GM19239 (cell line): ENCODE measurements around the gene C1orf21.

Experiments used
- DNase-seq: peaks from one replicate; pipeline ENCODE4 v3.0.0; 2011; ENCODE audit warnings: low spot score; ENCODE audit not compliant: insufficient read length
- FAIRE-seq: peaks from 2 replicates; lab custom pipeline; 2011; peaks lifted over from hg19 to GRCh38; lab: Jason Lieb, UNC

Gene C1orf21

GRCh38 chr1:184479435-184480167 lies 92.8 kb downstream of the C1orf21 start:
- FAIRE-seq (no peak), DNase-seq (no peak)

DNA sequence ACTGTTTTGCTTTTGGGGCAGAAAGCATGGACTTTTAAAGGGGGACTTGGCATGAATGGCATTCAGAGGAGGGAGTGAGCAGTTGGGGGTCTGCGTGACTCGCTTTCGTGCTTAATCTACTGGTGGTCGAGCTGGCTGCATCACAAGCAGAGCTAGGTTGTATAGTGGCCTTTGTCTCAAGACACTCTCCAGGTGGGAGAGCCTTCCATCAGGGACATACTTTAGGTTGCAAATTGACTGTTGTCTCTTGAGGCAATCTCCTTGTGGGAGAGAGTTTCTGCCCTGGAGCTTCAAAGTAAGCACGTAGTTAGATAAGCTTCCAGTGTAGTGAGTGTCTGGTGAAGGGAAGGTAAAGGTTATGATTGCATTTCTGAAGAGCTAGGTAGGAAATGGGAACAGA lies 93.9 kb downstream of the C1orf21 start:
- DNase-seq (no peak), FAIRE-seq (no peak)

- FAIRE-seq: no peak
- DNase-seq: no peak
Measured at GRCh38 chr1:184482136-184482535, 95.3 kb downstream of the C1orf21 start.

- no peak for FAIRE-seq
- no peak for DNase-seq
Measured at GRCh38 chr1:184483101-184483683, 96.4 kb downstream of the C1orf21 start.

DNA sequence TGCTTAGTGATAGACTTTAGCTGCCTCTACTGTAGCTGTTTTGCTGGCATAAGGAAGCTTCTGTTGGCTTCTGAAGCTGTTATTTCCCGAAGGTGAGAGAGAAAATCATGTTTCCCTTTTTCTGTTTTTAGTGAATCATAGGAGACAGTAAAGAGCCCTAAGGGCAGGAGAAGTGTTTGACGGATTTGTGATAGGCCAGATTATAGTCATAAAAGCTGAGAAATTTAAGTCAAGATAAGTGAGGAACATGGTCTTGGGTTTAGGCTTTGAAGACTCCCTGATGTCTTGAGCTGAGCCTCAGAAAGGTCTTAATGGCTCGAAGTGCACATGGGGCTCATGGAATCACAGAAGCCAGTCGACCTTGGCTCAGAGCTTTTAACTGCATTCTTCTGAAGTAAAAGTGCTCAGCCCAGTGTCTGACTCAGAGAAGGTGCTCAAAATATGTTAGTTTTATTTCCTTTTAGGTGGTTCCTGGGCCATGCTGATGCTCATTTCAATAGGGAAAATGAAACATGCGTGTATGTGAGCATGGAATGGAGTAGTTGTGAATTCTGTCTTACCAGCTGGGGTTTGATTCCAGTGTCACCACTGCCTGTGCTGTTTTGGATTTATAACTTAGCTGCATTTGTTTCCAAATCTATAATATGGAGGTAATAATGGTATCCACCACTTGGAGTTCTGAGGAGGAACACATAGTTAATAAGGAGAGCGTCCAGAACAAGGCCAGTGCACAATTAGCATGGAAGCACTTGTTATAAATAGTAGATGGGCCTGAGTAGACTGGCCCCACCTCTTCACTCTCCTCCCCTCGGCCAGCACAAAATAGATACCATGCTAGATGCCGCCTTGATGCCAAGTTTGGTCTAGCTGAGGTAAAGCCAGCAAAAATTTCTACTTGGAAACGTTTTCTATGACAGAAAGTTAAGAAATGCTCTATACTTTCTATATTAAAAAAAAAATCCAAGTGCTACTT lies 99.2 kb downstream of the C1orf21 start:
- DNase-seq: no peak
- no peak for FAIRE-seq

GRCh38 chr1:184486761-184487445 lies 100.1 kb downstream of the C1orf21 start:
- FAIRE-seq (no peak), DNase-seq (no peak)

- FAIRE-seq (no peak), DNase-seq (no peak)
Measured at GRCh38 chr1:184487531-184488193, 100.8 kb downstream of the C1orf21 start.

DNA sequence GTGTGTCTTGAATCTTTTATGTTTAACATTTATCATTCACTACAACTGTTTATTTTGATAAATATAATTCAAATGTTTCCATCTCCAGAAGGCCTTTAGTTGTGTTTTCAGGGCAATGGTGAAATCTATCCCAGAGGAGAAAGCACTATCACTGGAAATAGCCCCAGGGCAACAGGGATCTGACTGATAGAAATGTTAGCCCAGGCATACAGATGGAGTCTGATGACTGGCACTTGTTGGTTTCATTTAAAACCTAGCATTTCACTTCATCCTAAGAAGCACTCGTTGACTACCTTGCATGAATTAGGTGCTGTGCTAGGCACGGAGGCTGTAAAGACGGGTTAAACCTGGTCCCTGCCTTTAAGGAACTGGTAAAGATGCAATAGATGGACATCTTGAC lies 103.1 kb downstream of the C1orf21 start:
- FAIRE-seq: no peak
- no peak for DNase-seq

- no peak for FAIRE-seq
Measured at GRCh38 chr1:184492536-184492935, 105.7 kb downstream of the C1orf21 start.

GRCh38 chr1:184493987-184494388 lies 107.2 kb downstream of the C1orf21 start:
- FAIRE-seq (peak; percentile 37), DNase-seq (no peak)

More at GRCh38 chr1:184492536-184492935, 105.7 kb downstream of the C1orf21 start:
- no peak for DNase-seq

GRCh38 chr1:184494929-184495328 lies 108.1 kb downstream of the C1orf21 start:
- FAIRE-seq: peak; percentile 80
- peak; percentile 3 for DNase-seq

DNA sequence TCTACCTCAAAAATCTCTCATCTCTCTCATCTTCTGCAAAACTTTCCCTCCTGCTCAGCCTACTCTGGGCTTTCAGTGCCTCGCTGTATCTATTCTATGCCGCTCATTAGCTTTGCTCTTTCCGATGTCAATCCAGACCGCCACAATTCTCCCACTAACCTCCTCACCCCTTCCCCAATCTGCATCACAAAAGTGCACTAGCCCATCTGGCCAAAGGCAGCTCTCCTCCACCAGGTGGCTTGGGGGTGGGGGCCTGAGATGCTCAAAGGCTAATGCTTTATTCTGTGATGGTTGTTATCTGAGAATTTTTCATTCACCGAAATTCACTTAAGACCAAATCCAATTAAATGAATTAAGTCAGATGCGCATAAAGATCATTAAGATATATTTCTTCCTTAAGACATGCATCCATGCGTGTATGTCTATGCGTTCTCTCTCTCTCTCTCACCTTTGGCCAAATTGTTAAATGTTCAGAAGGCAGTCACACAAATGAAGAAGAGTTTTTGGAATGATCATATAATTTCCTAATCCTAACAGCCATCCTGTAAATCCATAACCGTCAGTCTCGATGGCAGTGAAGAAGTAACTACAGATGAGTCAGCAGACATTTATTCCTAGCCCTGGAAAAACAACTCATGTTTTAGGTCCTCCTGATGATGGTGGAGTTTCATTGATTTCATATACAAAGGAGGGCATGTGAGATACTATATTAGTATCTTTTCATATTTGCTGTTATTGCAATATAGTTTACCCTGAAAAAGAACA lies 111.3 kb downstream of the C1orf21 start:
- no peak for DNase-seq
- FAIRE-seq: no peak

GRCh38 chr1:184499616-184500015 lies 112.8 kb downstream of the C1orf21 start:
- FAIRE-seq (no peak), DNase-seq (no peak)

GRCh38 chr1:184502161-184502560 lies 115.3 kb downstream of the C1orf21 start:
- FAIRE-seq: no peak
- DNase-seq: no peak

GRCh38 chr1:184503221-184503749 lies 116.5 kb downstream of the C1orf21 start:
- DNase-seq (no peak), FAIRE-seq (no peak)

DNA sequence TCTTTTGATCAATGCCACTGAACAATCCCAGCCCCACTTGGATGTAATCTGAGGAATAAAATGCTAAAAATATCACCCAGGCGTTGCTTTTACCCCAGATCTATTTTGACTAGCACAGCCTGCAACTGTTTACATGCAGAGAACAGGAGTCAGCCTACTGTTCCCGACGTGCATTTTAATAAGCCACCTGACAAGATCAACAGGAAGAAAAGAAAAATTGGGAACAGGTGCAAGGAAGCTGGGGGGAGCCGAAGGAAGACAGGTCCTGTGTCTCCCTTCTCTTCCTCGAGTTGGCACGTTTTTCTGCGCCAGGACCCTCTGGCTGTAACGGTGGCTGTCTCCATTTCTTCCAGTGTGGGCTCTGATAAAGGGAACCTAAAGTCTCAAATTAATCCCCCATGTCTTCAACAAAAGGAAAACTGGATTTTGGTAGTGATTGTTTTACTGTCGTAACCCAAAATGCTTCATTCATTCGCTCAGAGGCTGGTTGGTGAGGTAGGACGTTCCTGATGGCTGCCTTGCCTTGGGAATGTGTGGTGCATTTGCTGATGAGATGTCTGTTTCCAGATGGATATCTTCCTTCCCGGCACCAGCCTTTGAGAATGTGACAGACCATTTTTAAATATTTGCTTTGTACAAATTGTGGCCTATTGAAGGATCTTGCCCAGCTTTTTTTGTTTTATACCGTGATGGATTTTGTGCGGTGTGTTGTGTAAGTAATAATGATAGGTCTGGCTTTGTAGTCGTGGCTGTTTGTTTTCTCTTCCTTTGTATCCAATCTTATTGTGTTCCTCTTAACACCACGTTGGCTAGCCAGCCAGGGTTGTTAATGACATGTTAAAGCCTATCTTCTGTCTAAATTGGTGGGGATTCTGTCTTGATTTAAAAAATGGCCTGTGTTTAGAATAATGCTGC lies 117.5 kb downstream of the C1orf21 start:
- FAIRE-seq (no peak), DNase-seq (no peak)

- no peak for FAIRE-seq
Measured at GRCh38 chr1:184504955-184505338, 118.1 kb downstream of the C1orf21 start.

GRCh38 chr1:184506481-184506880 lies 119.7 kb downstream of the C1orf21 start:
- no peak for FAIRE-seq
- DNase-seq: no peak

More at GRCh38 chr1:184504955-184505338, 118.1 kb downstream of the C1orf21 start:
- DNase-seq: no peak
